Hepatocyte (in vitro differentiated cells): ENCODE results near the gene ROR1. TPM values are rescaled to one million over a fixed set of nuclear protein-coding genes. Genes with fewer than 3 reads are reported as not detected.

Experiments
- DNase-seq: peaks from one replicate; pipeline ENCODE4 v3.0.0-alpha.2; 2016; ENCODE audit warnings: low spot score
- H2AFZ ChIP-seq: fragments of 200-600 bp; sonication (generic); 2 replicates; pipeline ENCODE4 v1.6.0; 2016; ENCODE audit warnings: antibody characterized with exemption, mild to moderate bottlenecking
- H3K27ac ChIP-seq: fragments of 200-600 bp; sonication (generic); 2 replicates; pipeline ENCODE4 v1.5.1; 2016; ENCODE audit warnings: mild to moderate bottlenecking
- H3K27me3 ChIP-seq: fragments of 200-600 bp; sonication (generic); 2 replicates; pipeline ENCODE4 v1.6.1; 2016
- H3K36me3 ChIP-seq: fragments of 200-600 bp; sonication (generic); replicated peaks from 2 replicates; pipeline ENCODE4 v1.5.1; 2016; ENCODE audit warnings: low read depth; ENCODE audit not compliant: insufficient read depth
- H3K4me1 ChIP-seq: fragments of 200-600 bp; sonication (generic); 2 replicates; pipeline ENCODE4 v1.5.1; 2016; ENCODE audit warnings: mild to moderate bottlenecking, moderate library complexity; ENCODE audit not compliant: insufficient read depth
- H3K4me2 ChIP-seq: fragments of 200-600 bp; sonication (generic); 2 replicates; pipeline ENCODE4 v1.6.0; 2016
- H3K4me3 ChIP-seq: fragments of 200-600 bp; sonication (generic); 2 replicates; pipeline ENCODE4 v1.5.1; 2016; ENCODE audit warnings: mild to moderate bottlenecking
- H3K79me2 ChIP-seq: fragments of 200-600 bp; sonication (generic); 2 replicates; pipeline ENCODE4 v1.6.0; 2017; ENCODE audit warnings: mild to moderate bottlenecking
- H3K9me2 ChIP-seq: fragments of 200-600 bp; sonication (generic); replicated peaks from 2 replicates; pipeline ENCODE4 v1.6.0; 2017; ENCODE audit warnings: mild to moderate bottlenecking; ENCODE audit not compliant: insufficient read depth
- H3K9me3 ChIP-seq: fragments of 200-600 bp; sonication (generic); 2 replicates; pipeline ENCODE4 v1.5.1; 2016; ENCODE audit warnings: low read depth, mild to moderate bottlenecking
- H4K20me1 ChIP-seq: fragments of 200-600 bp; sonication (generic); 2 replicates; pipeline ENCODE4 v1.6.0; 2016; ENCODE audit warnings: mild to moderate bottlenecking; ENCODE audit not compliant: insufficient read depth, poor library complexity, severe bottlenecking
- CTCF ChIP-seq: fragments of 200-600 bp; sonication (generic); IDR thresholded peaks from 2 replicates; pipeline ENCODE4 v1.5.1; 2016; ENCODE audit warnings: antibody characterized with exemption, mild to moderate bottlenecking; ENCODE audit not compliant: poor library complexity
- EZH2 ChIP-seq: fragments of 200-600 bp; sonication (generic); IDR thresholded peaks from 2 replicates; pipeline ENCODE4 v1.6.1; 2016; ENCODE audit warnings: antibody characterized with exemption, mild to moderate bottlenecking, borderline replicate concordance
- EZH2phosphoT487 ChIP-seq: fragments of 200-600 bp; sonication (generic); IDR thresholded peaks from one replicate; pipeline ENCODE4 v1.6.1; 2018; ENCODE audit warnings: antibody characterized with exemption, mild to moderate bottlenecking, low read depth, moderate library complexity; ENCODE audit not compliant: unreplicated experiment, severe bottlenecking
- WGBS: methylation state at CpG from one replicate; pipeline ENCODE4 v1.1.6; 2016; ENCODE audit warnings: low lambda C conversion rate; ENCODE audit errors: missing lambda C conversion rate; 5-methylcytosine and 5-hydroxymethylcytosine counted together
- polyA plus RNA-seq: library from polyadenylated mRNA; unstranded; fragments of >200 nt; fragmentation: Nextera tagmentation; extraction: Ambion mirVana; gene quantifications from 2 replicates; pipeline ENCODE4 v1.2.1, GENCODE V29; 2016
- total RNA-seq: library from RNA; depleted of rRNA; stranded (reverse); fragments of >200 nt; gene quantifications from 2 replicates; pipeline ENCODE4 v1.2.3, GENCODE V29; 2014

Gene ROR1
- total and polyA plus RNA-seq, 2 experiments from 2014 or later = 16.4 to 27.7 TPM

- H2AFZ ChIP-seq = no peak overlapping the region
Observed at GRCh38 chr1:63902844-63903589, 129.2 kb downstream of the ROR1 start.

GRCh38 chr1:63903947-63904610 is 130.3 kb downstream of the ROR1 start:
- DNase-seq = no peak
- Histone ChIP-seq H3K4me1 (peaks cover 7% of the 10 kb centered on the region), H3K27me3 (no peaks in the 10 kb centered on the region), H4K20me1 (no peaks in the 10 kb centered on the region), H3K36me3 (no peaks in the 10 kb centered on the region), H3K27ac (no peak overlapping the region), H3K9me3 (no peaks in the 10 kb centered on the region), H2AFZ (no peak overlapping the region), H3K4me2 (no peak overlapping the region), H3K9me2 (no peaks in the 10 kb centered on the region), H3K79me2 (peaks cover 29% of the 10 kb centered on the region), H3K4me3 (no peak overlapping the region)
- TF ChIP-seq EZH2 (no peak), CTCF (no peak), EZH2phosphoT487 (no peak)
- 90% methylated on average over 5 of the region's 5 CpGs for WGBS

More at GRCh38 chr1:63902844-63903589, 129.2 kb downstream of the ROR1 start:
- Histone ChIP-seq H3K27ac (no peak overlapping the region), H3K4me3 (no peak overlapping the region), H3K79me2 (peaks cover 27% of the 10 kb centered on the region), H3K4me1 (peaks cover 11% of the 10 kb centered on the region), H3K9me3 (no peaks in the 10 kb centered on the region), H3K27me3 (no peaks in the 10 kb centered on the region), H4K20me1 (no peaks in the 10 kb centered on the region), H3K9me2 (no peaks in the 10 kb centered on the region), H3K36me3 (no peaks in the 10 kb centered on the region), H3K4me2 (no peak overlapping the region)
- TF ChIP-seq EZH2 = no peak
- no peak for TF ChIP-seq CTCF
- TF ChIP-seq EZH2phosphoT487 = no peak
- DNase-seq = no peak
- 48% methylated on average over 4 of the region's 4 CpGs for WGBS

- H3K4me3 ChIP-seq = no peak overlapping the region
- H3K4me1 ChIP-seq = peaks cover 7% of the 10 kb centered on the region
- no peak overlapping the region for H3K27ac ChIP-seq
- no peak for DNase-seq
- TF ChIP-seq EZH2phosphoT487 = no peak
- H3K36me3 ChIP-seq = no peaks in the 10 kb centered on the region
- 81% methylated on average over 2 of the region's 2 CpGs for WGBS
- no peaks in the 10 kb centered on the region for H3K9me2 ChIP-seq
- no peaks in the 10 kb centered on the region for H3K27me3 ChIP-seq
- H3K79me2 ChIP-seq = peaks cover 31% of the 10 kb centered on the region
- H2AFZ ChIP-seq = no peak overlapping the region
- H4K20me1 ChIP-seq = no peaks in the 10 kb centered on the region
- H3K9me3 ChIP-seq = no peaks in the 10 kb centered on the region
- H3K4me2 ChIP-seq = no peak overlapping the region
Observed at GRCh38 chr1:63904826-63905225, 131.0 kb downstream of the ROR1 start.

- no peaks in the 10 kb centered on the region for H3K9me2 ChIP-seq
- H3K27ac ChIP-seq = no peak overlapping the region
- no peak for TF ChIP-seq CTCF
- TF ChIP-seq EZH2phosphoT487 = no peak
- no peak for TF ChIP-seq EZH2
- H2AFZ ChIP-seq = no peak overlapping the region
- peaks cover 12% of the 10 kb centered on the region for H3K4me1 ChIP-seq
- H3K36me3 ChIP-seq = no peaks in the 10 kb centered on the region
- H3K9me3 ChIP-seq = no peaks in the 10 kb centered on the region
- H3K4me3 ChIP-seq = no peak overlapping the region
- H3K4me2 ChIP-seq = peak overlapping the region; percentile 13
- no peaks in the 10 kb centered on the region for H3K27me3 ChIP-seq
- no peaks in the 10 kb centered on the region for H4K20me1 ChIP-seq
- H3K79me2 ChIP-seq = peaks cover 37% of the 10 kb centered on the region
- DNase-seq = no peak
- WGBS = 19% methylated on average over 8 of the region's 8 CpGs
Observed at GRCh38 chr1:63906047-63906704, 132.4 kb downstream of the ROR1 start.
